Measurements from ENCODE around the gene GJC1. TPM values are rescaled to one million over a fixed set of nuclear protein-coding genes. Genes with fewer than 3 reads are reported as not detected.

GJC1 gene
- total and polyA plus RNA-seq, 2 of the 8 experiments (the other 6 are each of a cell fraction or from before 2014, with no cell fraction given), result 29.1 to 154 TPM

- H4K20me1 ChIP-seq (replicated peaks in 1 of 2; ENCODE audit: control insufficient read depth in 1 of 2, insufficient read depth in 2 of 2, low read length in 2 of 2), result peaks cover 5 to 7% of the 10 kb centered on the region in 2 experiments
- FAIRE-seq, result no peak
- no peak overlapping the region for H4K91ac ChIP-seq (replicated peaks; ENCODE audit: insufficient read length, low read length)
- no peak for DNase-seq (ENCODE audit: low read depth in 1 of 2, low spot score in 2 of 2)
- H4K5ac ChIP-seq (ENCODE audit: insufficient read length, low read depth, low read length), result no peak overlapping the region
- no peak overlapping the region for H2BK5ac ChIP-seq (ENCODE audit: low read depth, low read length)
- H2AFZ ChIP-seq (ENCODE audit: low read length), result no peak overlapping the region
- no peak overlapping the region for H3K14ac ChIP-seq (ENCODE audit: insufficient read length)
- ChIA-PET POLR2A (ENCODE audit: partially characterized antibody) (interaction anchor here (1.3 to 1.8 kb wide), 4 partner anchors 11 to 17 kb away, joined by 4 to 7 read pairs (median 6); no protein-coding TSS in a partner anchor), CTCF (ENCODE audit: partially characterized antibody) (interaction anchor here (0.5 to 1.6 kb wide), 3 partner anchors 18 to 133 kb away, joined by 3 to 4 read pairs (median 3); no protein-coding TSS in a partner anchor)
- H3K9ac ChIP-seq (replicated peaks in 1 of 4; ENCODE audit: extremely low read depth in 1 of 4, low read depth in 3 of 4, low read length in 3 of 4), result no peak overlapping the region
- no peak overlapping the region for H2BK12ac ChIP-seq (ENCODE audit: low read depth, low read length)
- peak overlapping the region in 2 of 4 experiments; percentile 23 to 79; a peak in 3 of 8 replicates for H3K4me3 ChIP-seq (ENCODE audit: extremely low read depth in 1 of 4, insufficient read depth in 2 of 4, low read depth in 3 of 4, low read length in 4 of 4)
- peaks cover 18 to 68% of the 10 kb centered on the region in 2 experiments for H3K79me2 ChIP-seq (ENCODE audit: control insufficient read depth in 1 of 2, insufficient read depth in 2 of 2, low read length in 2 of 2)
- no peak for TF ChIP-seq ATF2 (IDR thresholded peaks at IDR 0.05; ENCODE audit: low read length)
- no peaks in the 10 kb centered on the region for H3K79me1 ChIP-seq (ENCODE audit: low read depth, low read length)
- H2BK120ac ChIP-seq (replicated peaks; ENCODE audit: low read depth, low read length), result no peak overlapping the region
- no peak overlapping the region for H4K8ac ChIP-seq (ENCODE audit: extremely low read depth, insufficient read depth, low read length)
- no peak overlapping the region for H2BK20ac ChIP-seq (ENCODE audit: low read length)
- peaks cover 4% of the 10 kb centered on the region; the same call in 1 of the 2 replicates for H3K23me2 ChIP-seq (ENCODE audit: low read depth, low read length)
- H3K56ac ChIP-seq (replicated peaks; ENCODE audit: insufficient read length, low read depth, low read length), result no peak overlapping the region
- no peak overlapping the region for H3K23ac ChIP-seq (ENCODE audit: insufficient read length)
- peak overlapping the region; percentile 52 to 72; a peak in 3 of 4 replicates for H3K4me2 ChIP-seq (ENCODE audit: insufficient read depth in 1 of 2, low read depth in 2 of 2, low read length in 2 of 2)
- H3K27me3 ChIP-seq (replicated peaks in 1 of 4; ENCODE audit: control insufficient read depth in 3 of 4, extremely low read depth in 1 of 4, insufficient read depth in 3 of 4, low read length in 3 of 4), result no peaks in the 10 kb centered on the region
- no peak overlapping the region for H2AK5ac ChIP-seq (ENCODE audit: low read depth, low read length)
- H3K36me3 ChIP-seq (ENCODE audit: control insufficient read depth in 2 of 4, insufficient read depth in 4 of 4, low read length in 3 of 4), result no peaks in the 10 kb centered on the region
- H3K27ac ChIP-seq (ENCODE audit: low read depth, low read length), result no peak overlapping the region
- no peak overlapping the region for H3K18ac ChIP-seq (ENCODE audit: extremely low read depth, low read length)
- H3K4ac ChIP-seq (replicated peaks; ENCODE audit: insufficient read length, low read depth, low read length), result no peak overlapping the region
- WGBS, 2 experiments (ENCODE audit: extremely low coverage in 1 of 2, insufficient coverage in 1 of 2, insufficient read length in 1 of 2, insufficient replicate concordance in 2 of 2, low coverage in 1 of 2, low lambda C conversion rate in 2 of 2, missing lambda C conversion rate in 1 of 2), result 71% methylated on average over 1 of the region's 1 CpG; no CpG with 5 or more reads in 1 of the 2 experiments
- peaks cover 0 to 7% (median 5%) of the 10 kb centered on the region in 4 experiments; a peak in 4 of 7 replicates for H3K4me1 ChIP-seq (replicated peaks in 1 of 4; ENCODE audit: control insufficient read depth in 3 of 4, insufficient read depth in 4 of 4, low read length in 3 of 4)
- no peak overlapping the region for H2BK15ac ChIP-seq (ENCODE audit: low read length)
- H3K9me3 ChIP-seq (ENCODE audit: insufficient read depth in 2 of 2, low read depth in 1 of 2, low read length in 1 of 2), result no peaks in the 10 kb centered on the region
These were observed 2.2 kb downstream of the GJC1 start for GRCh38 chr17:44827863-44828262.

All from H1 (cell line).